HCT116 (cell line): Measurements from ENCODE around the gene DIP2C. TPM values are rescaled to one million over a fixed set of nuclear protein-coding genes. Genes with fewer than 3 reads are reported as not detected.

Experiments used
- ATAC-seq: fragments of 200-7000 bp; cut with Tn5 transposase; 2 replicates; pipeline ENCODE4 v1.9.1; 2020; ENCODE audit warnings: mild to moderate bottlenecking, moderate library complexity
- BruUV-seq: library from RNA; stranded (reverse); fragments of 400-500 nt; replicated peaks from 2 replicates; lab custom pipeline; 2021; lab: Mats Ljungman, UMichigan
- CTCF ChIA-PET: fragments of 300-600 bp; sonication (Branson Sonifier 250); formaldehyde crosslinking; loops from one replicate; lab custom pipeline; 2021; ENCODE audit warnings: antibody characterized with exemption; lab: Charles Lee
- POLR2A ChIA-PET: fragments of 300-600, 350-600 bp; sonication (Branson Sonifier 250); formaldehyde crosslinking; loops from one replicate; lab custom pipeline; 2021; ENCODE audit warnings: antibody characterized with exemption; lab: Charles Lee
- RAD21 ChIA-PET, 2 experiments: fragments of 300-600 bp; sonication (Branson Sonifier 250); formaldehyde crosslinking; loops; one replicate each; lab custom pipeline; 2023; ENCODE audit warnings: low total read pairs in 2 of 2; ENCODE audit not compliant: uncharacterized antibody in 2 of 2, unreplicated experiment in 2 of 2, low non-redundant PET in 1 of 2; lab: Charles Lee
- DNase-seq: peaks from one replicate; pipeline ENCODE4 v3.0.0-alpha.2; 2010; ENCODE audit warnings: low read depth, low spot score
- H2AFZ ChIP-seq: fragments of 200-600 bp; shearing (Covaris generic), sonication (generic); 2 replicates; pipeline ENCODE4 v1.6.1; 2017; ENCODE audit warnings: low read depth, mixed run types, mixed read lengths, antibody characterized with exemption, low read length; ENCODE audit not compliant: poor library complexity, severe bottlenecking
- H3K27ac ChIP-seq: 2 replicates; pipeline ENCODE4 v1.5.1; 2012; ENCODE audit warnings: low read depth, low read length
- H3K27me3 ChIP-seq: fragments of 200-600 bp; sonication (generic); 2 replicates; pipeline ENCODE4 v1.6.1; 2016; ENCODE audit warnings: mixed run types, low read length, mixed read lengths; ENCODE audit not compliant: insufficient read depth
- H3K36me3 ChIP-seq, 2 experiments: fragments of 200-500 bp in 1 of 2; fragments of 200-600 bp in 1 of 2; sonication (Bioruptor generic) in 1 of 2; sonication (generic) in 1 of 2; 2 replicates each; pipeline versions ENCODE4 v1.5.1 to v1.6.1; 2014 to 2016; ENCODE audit warnings: low read length in 2 of 2, inconsistent platforms in 1 of 2, mixed read lengths in 1 of 2, mixed run types in 1 of 2; ENCODE audit not compliant: insufficient read depth in 2 of 2, control insufficient read depth in 1 of 2
- H3K4me1 ChIP-seq, 2 experiments: fragments of 200-600 bp in 1 of 2; sonication (generic) in 1 of 2; 2 replicates each; pipeline versions ENCODE4 v1.5.1 to v1.6.1; 2012 to 2017; ENCODE audit warnings: low read length in 2 of 2, inconsistent platforms in 1 of 2, mild to moderate bottlenecking in 1 of 2, mixed read lengths in 1 of 2, mixed run types in 1 of 2, moderate library complexity in 1 of 2; ENCODE audit not compliant: insufficient read depth in 2 of 2, control insufficient read depth in 1 of 2
- H3K4me2 ChIP-seq: fragments of 200-600 bp; sonication (generic); 2 replicates; pipeline ENCODE4 v1.6.1; 2017; ENCODE audit warnings: mixed run types, low read length, mixed read lengths
- H3K4me3 ChIP-seq, 2 experiments: fragments of 200-600 bp in 1 of 2; sonication (generic) in 1 of 2; replicated peaks in 1 of 2; 2 replicates each; pipeline ENCODE4 v1.5.1; 2011 to 2016; ENCODE audit warnings: low read length in 2 of 2, control low read depth in 1 of 2, low read depth in 1 of 2, mild to moderate bottlenecking in 1 of 2, mixed read lengths in 1 of 2, mixed run types in 1 of 2
- H3K79me2 ChIP-seq: fragments of 200-600 bp; sonication (generic); 2 replicates; pipeline ENCODE4 v1.6.1; 2017; ENCODE audit warnings: mild to moderate bottlenecking, mixed run types, low read length, moderate library complexity, mixed read lengths; ENCODE audit not compliant: insufficient read depth
- H3K9ac ChIP-seq: fragments of 200-600 bp; sonication (generic); 2 replicates; pipeline ENCODE4 v1.6.1; 2016; ENCODE audit warnings: low read length, mixed read lengths
- H3K9me2 ChIP-seq: fragments of 200-600 bp; sonication (generic), shearing (Covaris generic); 2 replicates; pipeline ENCODE4 v1.6.1; 2017; ENCODE audit warnings: mixed run types, mild to moderate bottlenecking, moderate library complexity; ENCODE audit not compliant: insufficient read depth
- H3K9me3 ChIP-seq, 2 experiments: fragments of 200-500 bp in 1 of 2; fragments of 200-600 bp in 1 of 2; sonication (Bioruptor generic) in 1 of 2; sonication (generic) in 1 of 2; 2 replicates each; pipeline ENCODE4 v1.6.1; 2014 to 2017; ENCODE audit warnings: low read length in 2 of 2, mixed read lengths in 2 of 2, inconsistent platforms in 1 of 2, low read depth in 1 of 2, mild to moderate bottlenecking in 1 of 2, mixed run types in 1 of 2, moderate library complexity in 1 of 2; ENCODE audit not compliant: control insufficient read depth in 1 of 2, insufficient read depth in 1 of 2
- H4K20me1 ChIP-seq: fragments of 200-600 bp; sonication (generic), shearing (Covaris generic); 2 replicates; pipeline ENCODE4 v1.6.1; 2017; ENCODE audit warnings: mixed run types, mild to moderate bottlenecking, moderate library complexity; ENCODE audit not compliant: insufficient read depth
- EZH2 ChIP-seq: fragments of 200-600 bp; sonication (generic); IDR thresholded peaks from 2 replicates; pipeline ENCODE4 v1.6.1; 2017; ENCODE audit warnings: antibody characterized with exemption, mixed run types
- SRF ChIP-seq: IDR thresholded peaks from 2 replicates; pipeline ENCODE4 v1.6.1; 2012; ENCODE audit warnings: low read depth
- ZFX ChIP-seq: fragments of 450-650 bp; IDR thresholded peaks from 2 replicates; pipeline ENCODE4 v1.6.1; 2017
- ZNF274 ChIP-seq: fragments of 200-500 bp; sonication (Bioruptor generic); IDR thresholded peaks from 2 replicates; pipeline ENCODE4 v1.6.1; 2014; ENCODE audit warnings: mild to moderate bottlenecking, low read depth, low read length, inconsistent platforms
- intact Hi-C: fragments of 100-400 bp; cut with micrococcal nuclease; formaldehyde crosslinking; loops from 2 replicates; pipeline ENCODE4 v1.10.0; 2022
- total RNA-seq: library from RNA; stranded (reverse); gene quantifications from one replicate; pipeline ENCODE4 v1.2.1, GENCODE V29; 2021; ENCODE audit not compliant: unreplicated experiment
- TF ChIP-seq, protein P1 (sequence below), 3 experiments: fragments of 200-600 bp in 1 of 3; sonication (generic) in 1 of 3; IDR thresholded peaks in 2 of 3; conservative IDR thresholded peaks in 1 of 3; 2 replicates each; pipeline ENCODE4 v1.5.1; 2012 to 2017; ENCODE audit warnings: low read depth in 2 of 3, low read length in 2 of 3, antibody characterized with exemption in 1 of 3, borderline replicate concordance in 1 of 3, control low read depth in 1 of 3, mild to moderate bottlenecking in 1 of 3, mixed read lengths in 1 of 3, mixed run types in 1 of 3, moderate library complexity in 1 of 3; ENCODE audit not compliant: insufficient read depth in 1 of 3
- TF ChIP-seq, protein P2 (sequence below): IDR thresholded peaks from 2 replicates; pipeline ENCODE4 v1.6.1; 2012

Gene DIP2C
- total RNA-seq, 1 experiment from 2014 or later, result 15.4 TPM

DNA sequence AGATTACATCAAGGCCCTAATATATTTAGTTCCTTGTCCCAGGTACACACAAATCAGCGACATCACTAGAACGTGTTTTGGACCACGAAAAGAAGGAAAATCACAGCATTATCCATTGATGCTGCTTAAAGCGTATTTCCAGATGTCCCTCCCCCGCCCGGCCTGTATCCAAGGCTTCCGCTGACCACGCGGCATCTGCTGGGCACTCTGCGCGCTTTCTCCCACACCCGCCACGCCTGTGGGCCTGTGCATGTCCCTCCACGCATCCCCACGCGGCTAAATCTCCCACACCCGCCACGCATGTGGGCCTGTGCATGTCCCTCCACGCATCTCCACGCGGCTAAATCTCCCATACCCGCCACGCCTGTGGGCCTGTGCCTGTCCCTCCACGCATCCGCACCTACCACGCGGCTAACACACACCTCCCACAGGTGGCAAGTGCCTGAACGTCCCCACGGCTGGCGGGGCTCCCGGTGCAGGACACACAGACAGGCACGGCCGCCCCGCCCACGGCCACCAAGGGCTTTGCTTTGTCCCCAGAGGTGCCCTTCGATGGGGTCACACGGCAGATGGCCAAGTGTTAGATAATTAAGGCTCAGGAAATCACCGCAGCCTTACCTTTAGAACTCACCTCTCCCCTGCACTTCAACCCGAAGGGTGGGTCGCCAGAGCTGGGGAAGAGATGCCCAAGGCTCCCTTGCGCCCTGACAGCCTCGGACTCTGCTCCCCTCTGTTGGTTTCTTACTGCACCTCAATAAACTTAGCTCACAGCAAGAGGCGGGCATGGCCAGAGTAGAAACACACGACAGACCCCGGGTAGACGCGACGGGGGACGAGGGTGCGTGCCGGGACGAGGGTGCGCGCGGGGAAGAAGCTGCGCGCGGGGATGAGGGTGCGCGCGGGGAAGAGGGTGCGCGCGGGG, 49.5 kb downstream of the DIP2C start:
- no peak for DNase-seq
- Histone ChIP-seq H3K4me1 (peaks cover 3 to 7% of the 10 kb centered on the region in 2 experiments; a peak in 2 of 4 replicates), H3K27ac (no peak overlapping the region), H3K27me3 (no peaks in the 10 kb centered on the region), H3K4me2 (no peak overlapping the region), H3K9me2 (no peaks in the 10 kb centered on the region), H3K36me3 (no peaks in the 10 kb centered on the region), H3K79me2 (no peaks in the 10 kb centered on the region), H2AFZ (no peak overlapping the region), H3K9ac (no peak overlapping the region), H4K20me1 (no peaks in the 10 kb centered on the region), H3K4me3 (no peak overlapping the region), H3K9me3 (no peaks in the 10 kb centered on the region)
- RAD21 ChIA-PET, result no interaction called here
- no TSS peak for BruUV-seq
- intact Hi-C loops, result no loop called here
- CTCF ChIA-PET, result no interaction called here
- ATAC-seq, result no peak
- POLR2A ChIA-PET, result no interaction called here
- TF ChIP-seq SRF, result no peak
- TF ChIP-seq, protein P1, sequence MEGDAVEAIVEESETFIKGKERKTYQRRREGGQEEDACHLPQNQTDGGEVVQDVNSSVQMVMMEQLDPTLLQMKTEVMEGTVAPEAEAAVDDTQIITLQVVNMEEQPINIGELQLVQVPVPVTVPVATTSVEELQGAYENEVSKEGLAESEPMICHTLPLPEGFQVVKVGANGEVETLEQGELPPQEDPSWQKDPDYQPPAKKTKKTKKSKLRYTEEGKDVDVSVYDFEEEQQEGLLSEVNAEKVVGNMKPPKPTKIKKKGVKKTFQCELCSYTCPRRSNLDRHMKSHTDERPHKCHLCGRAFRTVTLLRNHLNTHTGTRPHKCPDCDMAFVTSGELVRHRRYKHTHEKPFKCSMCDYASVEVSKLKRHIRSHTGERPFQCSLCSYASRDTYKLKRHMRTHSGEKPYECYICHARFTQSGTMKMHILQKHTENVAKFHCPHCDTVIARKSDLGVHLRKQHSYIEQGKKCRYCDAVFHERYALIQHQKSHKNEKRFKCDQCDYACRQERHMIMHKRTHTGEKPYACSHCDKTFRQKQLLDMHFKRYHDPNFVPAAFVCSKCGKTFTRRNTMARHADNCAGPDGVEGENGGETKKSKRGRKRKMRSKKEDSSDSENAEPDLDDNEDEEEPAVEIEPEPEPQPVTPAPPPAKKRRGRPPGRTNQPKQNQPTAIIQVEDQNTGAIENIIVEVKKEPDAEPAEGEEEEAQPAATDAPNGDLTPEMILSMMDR (IDR thresholded peaks at IDR 0.05 in 2 of 3, conservative IDR thresholded peaks at IDR 0.05 in 1 of 3; ENCODE audit: borderline replicate concordance in 1 of 3, insufficient read depth in 1 of 3, low read depth in 2 of 3, low read length in 2 of 3), result no peak

- ChIA-PET POLR2A (no interaction called here), CTCF (no interaction called here), RAD21 (no interaction called here)
- TF ChIP-seq, protein P2, sequence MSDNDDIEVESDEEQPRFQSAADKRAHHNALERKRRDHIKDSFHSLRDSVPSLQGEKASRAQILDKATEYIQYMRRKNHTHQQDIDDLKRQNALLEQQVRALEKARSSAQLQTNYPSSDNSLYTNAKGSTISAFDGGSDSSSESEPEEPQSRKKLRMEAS, result no peak
- TF ChIP-seq ZFX (no peak), ZNF274 (no peak), EZH2 (no peak)
- no peaks in the 10 kb centered on the region for H3K36me3 ChIP-seq
- H2AFZ ChIP-seq, result no peak overlapping the region
- BruUV-seq, result no TSS peak
- ATAC-seq (no peak), DNase-seq (no peak)
- H3K9ac ChIP-seq, result no peak overlapping the region
- H3K27me3 ChIP-seq, result no peaks in the 10 kb centered on the region
- no peaks in the 10 kb centered on the region for H4K20me1 ChIP-seq
- peaks cover 3 to 7% of the 10 kb centered on the region in 2 experiments; a peak in 2 of 4 replicates for H3K4me1 ChIP-seq
- intact Hi-C loops, result no loop called here
- no peaks in the 10 kb centered on the region for H3K9me2 ChIP-seq
- H3K4me3 ChIP-seq, result no peak overlapping the region
- no peaks in the 10 kb centered on the region for H3K9me3 ChIP-seq
- no peak overlapping the region for H3K4me2 ChIP-seq
- H3K27ac ChIP-seq, result no peak overlapping the region
- 0 out of 2 replicates have a peak, but pooled peaks cover 1% of the 10 kb centered on the region for H3K79me2 ChIP-seq
Measured at GRCh38 chr10:639001-639750, 50.3 kb downstream of the DIP2C start.
